Gastroesophageal sphincter (tissue), 3 donors: Measurements from ENCODE around the gene CACNA1I.

ENCODE experiments used
- CTCF ChIP-seq, 4 experiments: fragments of 200-600 bp in 2 of 4; fragments of 450-650 bp in 2 of 4; sonication (generic) in 1 of 4; IDR thresholded peaks; one replicate each; pipeline ENCODE4 v1.5.1; 2017 to 2019; ENCODE audit warnings: antibody characterized with exemption in 4 of 4, mild to moderate bottlenecking in 2 of 4, moderate library complexity in 2 of 4
- POLR2A ChIP-seq, 2 donors: fragments of 450-650 bp; IDR thresholded peaks; one replicate each; pipeline ENCODE4 v1.6.1; 2017; ENCODE audit warnings: antibody characterized with exemption in 2 of 2, mild to moderate bottlenecking in 2 of 2, moderate library complexity in 1 of 2
- POLR2AphosphoS5 ChIP-seq: sonication (generic); formaldehyde crosslinking; IDR thresholded peaks from one replicate; pipeline ENCODE4 v1.6.1; 2017; ENCODE audit warnings: antibody characterized with exemption

GRCh38 chr22:39686178-39686620, 115.6 kb downstream of the CACNA1I start:
- TF ChIP-seq CTCF (IDR thresholded peaks at IDR 0.05): no peak
- no peak for TF ChIP-seq POLR2AphosphoS5
- TF ChIP-seq POLR2A (IDR thresholded peaks at IDR 0.05): no peak
